Measurements from ENCODE around the gene JOSD1. TPM values are rescaled to one million over a fixed set of nuclear protein-coding genes. Genes with fewer than 3 reads are reported as not detected.

The JOSD1 gene
- total and polyA plus RNA-seq, 9 of the 15 experiments (the other 6 are each of a cell fraction or from before 2014, with no cell fraction given) = 8.9 to 39.1 (median 30.4) TPM

GRCh38 chr22:38700789-38701628 is at the start of gene JOSD1 (continued):
- TF ChIP-seq NR2C2 (CRISPR knock-in tag; IDR thresholded peaks at IDR 0.05) (no peak), NR2C2 (tag; IDR thresholded peaks at IDR 0.05) (peak; percentile 19; the same call in 1 of the 2 replicates), ZNF212 (CRISPR knock-in tag; IDR thresholded peaks at IDR 0.05) (no peak), ETV1 (tag; conservative IDR thresholded peaks at IDR 0.05; ENCODE audit: low read depth) (peak; percentile 35; the same call in 1 of the 2 replicates), IRF1 (CRISPR knock-in tag; IDR thresholded peaks at IDR 0.05; ENCODE audit: borderline replicate concordance) (no peak), TCF3 (CRISPR knock-in tag; IDR thresholded peaks at IDR 0.05) (peak; percentile 26; the same call in 1 of the 2 replicates), POU5F1 (IDR thresholded peaks at IDR 0.05; ENCODE audit: borderline replicate concordance, low read depth, low read length, partially characterized antibody) (no peak), ZNF740 (CRISPR knock-in tag; IDR thresholded peaks at IDR 0.05) (peak; percentile 30; the same call in 1 of the 2 replicates), ZNF740 (tag; IDR thresholded peaks at IDR 0.05) (no peak), TRIM28 (IDR thresholded peaks at IDR 0.05) (no peak), SP2 (IDR thresholded peaks at IDR 0.05; ENCODE audit: extremely low read depth, low read depth, low read length, poor library complexity, severe bottlenecking) (no peak), SMARCC2 (IDR thresholded peaks at IDR 0.05; ENCODE audit: low read depth) (no peak), ETS2 (tag; IDR thresholded peaks at IDR 0.05; ENCODE audit: borderline replicate concordance, poor library complexity, severe bottlenecking) (no peak), MAX (CRISPR knock-in tag; IDR thresholded peaks at IDR 0.05) (peak; percentile 54), ELF1 (tag; IDR thresholded peaks at IDR 0.05) (no peak), FOXJ2 (tag; IDR thresholded peaks at IDR 0.05) (no peak), THAP7 (CRISPR knock-in tag; IDR thresholded peaks at IDR 0.05) (no peak), RBM14 (IDR thresholded peaks at IDR 0.05; ENCODE audit: borderline replicate concordance, insufficient read depth, low read depth, low read length) (no peak), ZC3H4 (CRISPR knock-in tag; IDR thresholded peaks at IDR 0.05; ENCODE audit: borderline replicate concordance) (no peak), NFE2L1 (tag; IDR thresholded peaks at IDR 0.05; ENCODE audit: borderline replicate concordance, low read depth) (no peak), HNRNPK (IDR thresholded peaks at IDR 0.05; ENCODE audit: low read depth, low read length, poor library complexity, severe bottlenecking) (no peak), HMGXB4 (CRISPR knock-in tag; IDR thresholded peaks at IDR 0.05) (no peak)

All from K562 (cell line).